ENCODE measurements around the gene KSR1. TPM values are rescaled to one million over a fixed set of nuclear protein-coding genes. Genes with fewer than 3 reads are reported as not detected.

Gene KSR1
- total RNA-seq, 1 experiment from 2014 or later: 21.7 TPM

GRCh38 chr17:27514595-27515413, 58.6 kb downstream of the KSR1 start:
- ChIA-PET POLR2A (no interaction called here), CTCF (no interaction called here)
- ATAC-seq (no peak), DNase-seq (ENCODE audit: low read depth, low spot score) (no peak)
- Histone ChIP-seq H3K36me3 (ENCODE audit: control insufficient read depth, insufficient read depth, low read length) (no peaks in the 10 kb centered on the region), H3K4me3 (ENCODE audit: low read depth in 2 of 2, low read length in 2 of 2) (no peak overlapping the region), H3K9me3 (ENCODE audit: control insufficient read depth, insufficient read depth, low read depth, low read length) (no peaks in the 10 kb centered on the region), H3K4me1 (ENCODE audit: control insufficient read depth, insufficient read depth, low read length) (no peaks in the 10 kb centered on the region), H3K27me3 (ENCODE audit: control insufficient read depth, insufficient read depth, low read length) (no peaks in the 10 kb centered on the region), H3K27ac (ENCODE audit: low read length) (no peak overlapping the region)
- BruUV-seq (replicated peaks): no TSS peak
- TF ChIP-seq, protein P1, sequence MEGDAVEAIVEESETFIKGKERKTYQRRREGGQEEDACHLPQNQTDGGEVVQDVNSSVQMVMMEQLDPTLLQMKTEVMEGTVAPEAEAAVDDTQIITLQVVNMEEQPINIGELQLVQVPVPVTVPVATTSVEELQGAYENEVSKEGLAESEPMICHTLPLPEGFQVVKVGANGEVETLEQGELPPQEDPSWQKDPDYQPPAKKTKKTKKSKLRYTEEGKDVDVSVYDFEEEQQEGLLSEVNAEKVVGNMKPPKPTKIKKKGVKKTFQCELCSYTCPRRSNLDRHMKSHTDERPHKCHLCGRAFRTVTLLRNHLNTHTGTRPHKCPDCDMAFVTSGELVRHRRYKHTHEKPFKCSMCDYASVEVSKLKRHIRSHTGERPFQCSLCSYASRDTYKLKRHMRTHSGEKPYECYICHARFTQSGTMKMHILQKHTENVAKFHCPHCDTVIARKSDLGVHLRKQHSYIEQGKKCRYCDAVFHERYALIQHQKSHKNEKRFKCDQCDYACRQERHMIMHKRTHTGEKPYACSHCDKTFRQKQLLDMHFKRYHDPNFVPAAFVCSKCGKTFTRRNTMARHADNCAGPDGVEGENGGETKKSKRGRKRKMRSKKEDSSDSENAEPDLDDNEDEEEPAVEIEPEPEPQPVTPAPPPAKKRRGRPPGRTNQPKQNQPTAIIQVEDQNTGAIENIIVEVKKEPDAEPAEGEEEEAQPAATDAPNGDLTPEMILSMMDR (IDR thresholded peaks at IDR 0.05): no peak
- no peak for TF ChIP-seq POLR2AphosphoS5 (IDR thresholded peaks at IDR 0.05; ENCODE audit: low read depth, low read length)
- in situ Hi-C loops (cut with HindIII; ENCODE audit: low pct_unique_long_range_greater_than_20kb, low sequenced_read_pairs): no loop called here
- intact Hi-C loops (cut with micrococcal nuclease; ENCODE audit: unreplicated experiment): no loop called here

GRCh38 chr17:27518048-27518447, 61.8 kb downstream of the KSR1 start:
- no peak overlapping the region for H3K27ac ChIP-seq (ENCODE audit: low read length)
- ChIA-PET POLR2A (no interaction called here), CTCF (interaction anchor here (0.6 kb wide), 1 partner anchor 372 kb away, joined by 3 read pairs; no protein-coding TSS in a partner anchor)
- H3K27me3 ChIP-seq (ENCODE audit: control insufficient read depth, insufficient read depth, low read length): no peaks in the 10 kb centered on the region
- TF ChIP-seq, protein P2, sequence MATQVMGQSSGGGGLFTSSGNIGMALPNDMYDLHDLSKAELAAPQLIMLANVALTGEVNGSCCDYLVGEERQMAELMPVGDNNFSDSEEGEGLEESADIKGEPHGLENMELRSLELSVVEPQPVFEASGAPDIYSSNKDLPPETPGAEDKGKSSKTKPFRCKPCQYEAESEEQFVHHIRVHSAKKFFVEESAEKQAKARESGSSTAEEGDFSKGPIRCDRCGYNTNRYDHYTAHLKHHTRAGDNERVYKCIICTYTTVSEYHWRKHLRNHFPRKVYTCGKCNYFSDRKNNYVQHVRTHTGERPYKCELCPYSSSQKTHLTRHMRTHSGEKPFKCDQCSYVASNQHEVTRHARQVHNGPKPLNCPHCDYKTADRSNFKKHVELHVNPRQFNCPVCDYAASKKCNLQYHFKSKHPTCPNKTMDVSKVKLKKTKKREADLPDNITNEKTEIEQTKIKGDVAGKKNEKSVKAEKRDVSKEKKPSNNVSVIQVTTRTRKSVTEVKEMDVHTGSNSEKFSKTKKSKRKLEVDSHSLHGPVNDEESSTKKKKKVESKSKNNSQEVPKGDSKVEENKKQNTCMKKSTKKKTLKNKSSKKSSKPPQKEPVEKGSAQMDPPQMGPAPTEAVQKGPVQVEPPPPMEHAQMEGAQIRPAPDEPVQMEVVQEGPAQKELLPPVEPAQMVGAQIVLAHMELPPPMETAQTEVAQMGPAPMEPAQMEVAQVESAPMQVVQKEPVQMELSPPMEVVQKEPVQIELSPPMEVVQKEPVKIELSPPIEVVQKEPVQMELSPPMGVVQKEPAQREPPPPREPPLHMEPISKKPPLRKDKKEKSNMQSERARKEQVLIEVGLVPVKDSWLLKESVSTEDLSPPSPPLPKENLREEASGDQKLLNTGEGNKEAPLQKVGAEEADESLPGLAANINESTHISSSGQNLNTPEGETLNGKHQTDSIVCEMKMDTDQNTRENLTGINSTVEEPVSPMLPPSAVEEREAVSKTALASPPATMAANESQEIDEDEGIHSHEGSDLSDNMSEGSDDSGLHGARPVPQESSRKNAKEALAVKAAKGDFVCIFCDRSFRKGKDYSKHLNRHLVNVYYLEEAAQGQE (IDR thresholded peaks at IDR 0.05; ENCODE audit: insufficient read depth in 1 of 2, low read depth in 2 of 2, low read length in 1 of 2): no peak
- TF ChIP-seq, protein P1 (IDR thresholded peaks at IDR 0.05): no peak
- TF ChIP-seq SIN3A (IDR thresholded peaks at IDR 0.05; ENCODE audit: borderline replicate concordance, insufficient read depth, low read depth, low read length): no peak
- no peak for TF ChIP-seq POLR2AphosphoS5 (IDR thresholded peaks at IDR 0.05; ENCODE audit: low read depth, low read length)
- no peak for TF ChIP-seq TCF7L2 (IDR thresholded peaks at IDR 0.05; ENCODE audit: low read depth, low read length)
- intact Hi-C loops (cut with micrococcal nuclease; ENCODE audit: unreplicated experiment) (no loop called here), in situ Hi-C loops (cut with HindIII; ENCODE audit: low pct_unique_long_range_greater_than_20kb, low sequenced_read_pairs) (no loop called here)
- no peak for DNase-seq (ENCODE audit: low read depth, low spot score)
- no peaks in the 10 kb centered on the region for H3K36me3 ChIP-seq (ENCODE audit: control insufficient read depth, insufficient read depth, low read length)
- H3K4me1 ChIP-seq (ENCODE audit: control insufficient read depth, insufficient read depth, low read length): no peaks in the 10 kb centered on the region
- no TSS peak for BruUV-seq (replicated peaks)
- H3K9me3 ChIP-seq (ENCODE audit: control insufficient read depth, insufficient read depth, low read depth, low read length): no peaks in the 10 kb centered on the region
- H3K4me3 ChIP-seq (ENCODE audit: low read depth in 2 of 2, low read length in 2 of 2): no peak overlapping the region
- ATAC-seq: no peak

Measured in Panc1 (cell line).